MG63 (cell line): ENCODE results near the gene ASS1. TPM values are rescaled to one million over a fixed set of nuclear protein-coding genes. Genes with fewer than 3 reads are reported as not detected.
A peak's percentile ranks its signal among the peaks of the same experiment; 100 is the strongest.
"Not testable (repeated sequence)": the region's sequence is repeated elsewhere in the genome, so short reads cannot be mapped to it uniquely, and the experiment has no call there.

Experiments used
- DNase-seq: peaks from one replicate; pipeline ENCODE4 v3.0.0-alpha.2; 2020
- H3K27me3 ChIP-seq: fragments of 250-450 bp; sonication (Bioruptor Pico); 2 replicates; pipeline ENCODE4 v1.5.1; 2020; ENCODE audit warnings: mild to moderate bottlenecking, moderate library complexity
- H3K36me3 ChIP-seq: fragments of 250-450 bp; sonication (Bioruptor Pico); 2 replicates; pipeline ENCODE4 v1.5.1; 2020; ENCODE audit warnings: mild to moderate bottlenecking, moderate library complexity
- H3K4me3 ChIP-seq: fragments of 250-450 bp; sonication (Bioruptor Pico); 2 replicates; pipeline ENCODE4 v1.5.1; 2020; ENCODE audit warnings: mild to moderate bottlenecking, moderate library complexity
- H3K9me3 ChIP-seq: fragments of 250-450 bp; sonication (Bioruptor Pico); 2 replicates; pipeline ENCODE4 v1.5.1; 2020; ENCODE audit warnings: mild to moderate bottlenecking, moderate library complexity
- total RNA-seq: library from RNA; depleted of rRNA; stranded (reverse); fragments of >200 nt; shearing (Covaris generic); gene quantifications from 2 replicates; pipeline ENCODE4 v1.2.3, GENCODE V29; 2014; ENCODE audit warnings: low replicate concordance; rRNA removed

Gene ASS1
- total RNA-seq: 536 and 752 TPM in 2 replicates

DNA sequence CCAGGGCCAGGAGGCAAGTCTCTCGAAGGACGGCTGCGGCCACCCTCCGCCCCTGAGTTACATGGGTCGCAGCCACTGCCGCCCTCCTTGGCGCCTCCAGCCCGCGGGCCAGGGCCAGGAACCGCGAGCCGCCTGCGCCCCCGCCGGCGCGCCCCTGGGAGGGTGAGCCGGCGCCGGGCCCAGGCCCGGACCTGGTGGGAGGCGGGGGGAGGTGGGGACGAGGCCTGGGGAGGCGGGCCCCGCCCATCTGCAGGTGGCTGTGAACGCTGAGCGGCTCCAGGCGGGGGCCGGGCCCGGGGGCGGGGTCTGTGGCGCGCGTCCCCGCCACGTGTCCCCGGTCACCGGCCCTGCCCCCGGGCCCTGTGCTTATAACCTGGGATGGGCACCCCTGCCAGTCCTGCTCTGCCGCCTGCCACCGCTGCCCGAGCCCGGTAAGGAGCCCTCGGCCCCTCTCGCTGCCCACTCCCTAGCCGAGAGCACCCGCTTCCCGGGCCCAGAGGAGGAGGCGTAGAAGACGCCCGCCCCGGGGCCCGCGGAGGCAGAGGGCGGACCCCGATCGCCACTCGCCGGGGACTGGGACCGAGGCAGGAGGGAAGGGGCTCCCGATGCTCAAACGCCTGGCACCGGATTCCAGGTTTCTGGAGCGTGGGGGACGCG, at the start of gene ASS1:
Gene ASS1, plus strand, starts transcription at position 397 of the 657 bp plus-strand sequence. CDS start 7,268 bp downstream, outside the sequence.
- peaks cover 5% of the 10 kb centered on the region; the same call in 1 of the 2 replicates for H3K9me3 ChIP-seq
- peaks cover 26% of the 10 kb centered on the region for H3K36me3 ChIP-seq
- no peaks in the 10 kb centered on the region for H3K27me3 ChIP-seq
- H3K4me3 ChIP-seq: peak within 1 kb of the TSS; percentile 87
- DNase-seq: peak; percentile 87

DNA sequence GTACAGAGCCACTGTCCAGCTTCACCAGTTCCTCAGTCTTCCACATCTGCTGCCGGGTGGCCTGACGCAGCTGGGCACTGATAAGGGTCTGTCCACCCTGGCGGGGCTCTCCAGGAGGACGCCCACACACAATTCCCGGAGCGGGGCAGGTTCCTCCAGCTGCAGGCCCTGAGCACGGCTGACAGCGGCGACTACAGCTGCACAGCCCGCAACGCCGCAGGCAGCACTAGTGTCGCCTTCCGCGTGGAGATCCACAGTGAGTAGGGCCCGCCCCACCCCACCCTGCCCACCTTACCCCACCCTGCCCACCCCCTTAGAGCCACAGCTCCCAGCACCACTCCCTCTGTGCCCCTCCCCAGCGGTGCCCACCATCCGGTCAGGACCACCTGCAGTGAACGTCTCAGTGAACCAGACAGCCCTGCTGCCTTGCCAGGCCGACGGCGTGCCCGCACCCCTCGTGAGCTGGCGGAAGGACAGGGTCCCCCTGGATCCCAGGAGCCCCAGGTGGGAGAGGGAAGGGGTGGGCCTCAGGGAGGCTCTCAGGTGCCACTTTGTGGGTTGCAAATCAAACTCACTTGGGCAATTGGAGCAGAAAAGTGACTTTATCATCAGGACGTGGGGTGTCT, 48.8 kb upstream of the ASS1 start:
- Histone ChIP-seq H3K27me3 (no peaks in the 10 kb centered on the region), H3K36me3 (no peaks in the 10 kb centered on the region), H3K9me3 (no peaks in the 10 kb centered on the region), H3K4me3 (no peak overlapping the region)
- no peak for DNase-seq

DNA sequence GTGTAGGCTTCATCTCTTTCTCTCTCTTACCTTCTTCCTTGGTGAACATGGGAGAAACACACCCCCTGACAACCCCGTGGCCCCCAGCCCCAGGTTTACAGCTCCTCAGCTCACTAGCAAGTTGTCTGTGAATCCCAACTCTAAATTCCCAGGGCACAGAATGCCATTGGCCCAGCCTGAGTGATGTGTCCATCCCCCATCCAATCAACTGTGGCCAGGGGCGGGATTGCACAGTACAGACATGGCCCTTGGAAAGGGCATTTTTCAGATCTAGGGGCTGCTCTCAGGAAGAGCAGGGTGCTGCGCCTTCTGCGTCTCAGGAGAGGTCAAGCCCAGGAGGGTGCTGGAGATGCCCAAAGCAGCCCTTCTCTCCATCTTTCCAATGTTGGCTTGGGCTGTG, 48.2 kb upstream of the ASS1 start:
- Histone ChIP-seq H3K4me3 (no peak overlapping the region), H3K27me3 (no peaks in the 10 kb centered on the region), H3K9me3 (no peaks in the 10 kb centered on the region), H3K36me3 (no peaks in the 10 kb centered on the region)
- DNase-seq: no peak

DNA sequence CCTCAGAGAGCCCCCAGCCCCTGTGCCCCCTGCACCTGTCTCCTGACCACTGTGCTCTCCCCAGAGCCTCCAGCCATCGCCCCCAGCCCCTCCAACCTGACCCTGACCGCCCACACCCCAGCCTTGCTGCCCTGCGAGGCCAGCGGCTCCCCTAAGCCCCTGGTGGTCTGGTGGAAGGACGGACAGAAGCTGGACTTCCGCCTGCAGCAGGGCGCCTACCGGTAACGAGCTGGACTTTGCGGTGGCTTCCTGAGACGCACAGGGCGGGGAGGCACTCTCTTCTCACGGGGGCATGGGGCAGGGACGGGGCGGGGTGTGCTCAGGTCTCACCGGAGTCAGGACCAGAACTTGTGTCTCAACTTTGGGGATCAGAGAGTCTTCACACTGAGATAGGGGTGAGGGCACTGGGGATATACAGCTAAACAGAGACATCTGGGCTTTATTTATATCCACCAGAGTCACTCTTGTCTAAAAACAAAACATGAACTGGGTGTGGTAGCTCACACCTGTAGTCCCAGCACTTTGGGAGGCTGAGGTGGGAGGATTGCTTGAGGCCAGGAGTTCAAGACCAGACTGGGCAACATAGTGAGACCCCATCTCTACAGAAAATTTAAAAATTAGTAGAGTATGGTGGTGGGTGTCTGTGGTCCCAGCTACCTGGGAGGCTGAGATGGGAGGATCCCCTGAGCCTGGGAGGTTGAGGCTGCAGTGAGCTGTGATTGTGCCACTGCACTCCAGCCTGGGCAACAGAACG, 46.1 kb upstream of the ASS1 start:
- no peak overlapping the region for H3K4me3 ChIP-seq
- no peaks in the 10 kb centered on the region for H3K27me3 ChIP-seq
- DNase-seq: no peak
- H3K9me3 ChIP-seq: no peaks in the 10 kb centered on the region
- no peaks in the 10 kb centered on the region for H3K36me3 ChIP-seq

DNA sequence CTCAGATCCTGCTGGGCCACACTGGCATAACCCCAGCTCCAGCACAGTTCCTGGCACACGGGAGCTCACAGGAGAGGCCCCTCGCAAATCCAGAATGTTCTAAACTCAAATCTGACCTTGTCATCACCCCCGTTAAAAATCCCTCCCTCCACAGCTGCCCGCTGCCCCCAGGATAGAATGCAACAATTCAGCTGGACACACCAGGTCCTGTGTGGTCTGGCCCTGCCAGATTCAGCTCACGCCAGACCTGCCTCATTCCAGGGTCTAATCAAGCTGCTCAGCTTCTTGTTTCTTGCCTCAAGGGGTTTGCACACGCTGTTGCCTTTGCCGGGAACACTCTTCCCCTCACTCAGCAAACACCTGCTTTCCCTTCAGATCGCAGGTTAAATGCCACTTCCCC, 45.0 kb upstream of the ASS1 start:
- H3K4me3 ChIP-seq: no peak overlapping the region
- H3K27me3 ChIP-seq: no peaks in the 10 kb centered on the region
- DNase-seq: no peak
- H3K9me3 ChIP-seq: no peaks in the 10 kb centered on the region
- no peaks in the 10 kb centered on the region for H3K36me3 ChIP-seq

DNA sequence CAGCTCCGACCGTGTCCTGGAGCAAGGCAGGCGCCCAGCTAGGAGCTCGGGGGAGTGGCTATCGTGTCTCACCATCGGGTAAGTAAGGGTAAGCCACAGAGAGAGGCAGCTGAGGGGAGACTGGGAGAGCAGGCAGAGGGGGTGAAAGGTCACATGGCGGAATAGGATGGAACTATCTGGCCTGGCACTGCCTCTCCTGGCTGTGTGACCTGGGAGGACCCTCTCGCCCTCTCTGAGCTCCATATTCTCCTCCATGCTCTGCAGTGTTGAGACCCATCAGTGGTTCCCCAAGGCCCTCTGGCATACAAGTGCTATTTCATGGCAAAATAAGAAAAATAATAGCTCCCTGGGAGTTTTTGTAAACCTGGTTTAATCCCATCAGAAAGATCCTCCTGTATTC, 43.9 kb upstream of the ASS1 start:
- Histone ChIP-seq H3K4me3 (no peak overlapping the region), H3K36me3 (no peaks in the 10 kb centered on the region), H3K27me3 (no peaks in the 10 kb centered on the region), H3K9me3 (no peaks in the 10 kb centered on the region)
- no peak for DNase-seq

DNA sequence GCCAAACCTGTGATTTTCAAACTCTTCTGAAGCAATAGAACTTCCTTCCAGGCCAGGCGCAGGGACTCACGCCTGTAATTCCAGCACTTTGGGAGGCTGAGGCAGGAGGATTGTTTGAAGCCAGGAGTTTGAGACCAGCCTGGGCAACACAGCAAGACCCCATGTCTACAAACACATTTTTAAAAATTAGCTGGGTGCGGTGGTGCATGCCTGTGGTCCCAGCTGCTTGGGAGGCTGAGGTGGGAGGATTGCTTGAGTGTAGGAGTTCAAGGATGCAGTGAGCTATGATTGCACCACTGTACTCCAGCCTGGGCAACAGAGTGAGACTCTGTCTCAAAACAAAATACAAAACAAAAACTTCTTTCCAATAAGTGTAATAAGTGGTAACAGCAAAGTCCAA, 43.0 kb upstream of the ASS1 start:
- not testable (repeated sequence) for H3K27me3 ChIP-seq, H3K9me3 ChIP-seq, DNase-seq, H3K36me3 ChIP-seq, H3K4me3 ChIP-seq

DNA sequence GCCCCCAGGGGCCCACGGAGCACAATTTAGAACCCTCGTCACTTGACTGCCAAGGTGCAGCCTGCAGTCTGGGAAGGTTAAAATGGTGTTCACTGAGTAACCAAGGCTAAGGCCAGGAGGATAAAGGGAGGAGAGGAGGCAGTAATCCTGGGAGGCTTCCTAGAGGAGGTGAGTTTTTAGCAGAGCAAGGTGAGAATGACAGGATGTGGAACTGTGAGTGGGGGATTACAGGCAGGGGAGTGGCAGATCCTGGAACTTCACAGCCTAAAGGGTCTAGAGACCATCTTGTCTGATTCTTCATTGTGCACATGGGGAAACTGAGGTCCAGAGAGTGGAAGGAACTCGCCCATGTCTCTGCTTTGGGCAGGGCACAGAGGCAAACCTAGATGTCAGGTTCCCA, 42.5 kb upstream of the ASS1 start:
- Histone ChIP-seq H3K4me3 (no peak overlapping the region), H3K27me3 (no peaks in the 10 kb centered on the region), H3K36me3 (no peaks in the 10 kb centered on the region), H3K9me3 (no peaks in the 10 kb centered on the region)
- no peak for DNase-seq

DNA sequence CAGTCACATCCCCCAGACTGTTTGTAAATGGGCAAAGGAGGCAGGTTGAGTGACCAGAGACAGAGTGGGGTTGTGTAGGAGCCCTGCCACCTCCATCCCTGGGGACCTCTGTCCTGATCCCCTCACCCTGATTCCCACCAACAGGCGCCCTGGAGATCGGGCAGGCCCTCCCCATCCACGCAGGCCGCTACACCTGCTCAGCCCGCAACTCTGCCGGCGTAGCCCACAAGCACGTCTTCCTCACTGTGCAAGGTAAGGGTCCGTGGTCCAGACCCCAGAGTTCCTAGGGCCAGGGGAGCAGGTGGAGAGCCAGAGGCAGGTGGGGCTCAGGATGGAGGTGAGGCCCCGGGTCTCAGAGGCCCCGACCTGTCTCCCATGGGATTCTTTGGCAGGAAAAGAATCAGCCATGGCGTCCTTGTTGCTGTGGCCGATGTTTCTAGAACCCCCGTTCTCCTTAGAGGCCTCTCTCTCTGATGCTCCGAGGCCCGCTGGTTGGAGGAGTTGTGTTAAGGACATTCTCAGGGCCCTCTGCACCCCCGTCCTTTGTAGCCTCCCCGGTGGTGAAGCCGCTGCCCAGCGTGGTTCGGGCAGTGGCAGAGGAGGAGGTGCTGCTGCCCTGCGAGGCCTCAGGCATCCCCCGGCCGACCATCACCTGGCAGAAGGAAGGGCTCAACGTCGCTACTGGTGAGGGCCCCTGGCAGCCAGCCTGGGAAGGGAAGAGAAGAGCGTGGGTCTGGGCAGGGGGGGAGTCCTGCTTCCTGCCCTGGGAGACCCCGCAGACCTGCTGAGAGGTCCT, 41.9 kb upstream of the ASS1 start:
- Histone ChIP-seq H3K27me3 (no peaks in the 10 kb centered on the region), H3K36me3 (no peaks in the 10 kb centered on the region), H3K4me3 (no peak overlapping the region), H3K9me3 (no peaks in the 10 kb centered on the region)
- DNase-seq: no peak

DNA sequence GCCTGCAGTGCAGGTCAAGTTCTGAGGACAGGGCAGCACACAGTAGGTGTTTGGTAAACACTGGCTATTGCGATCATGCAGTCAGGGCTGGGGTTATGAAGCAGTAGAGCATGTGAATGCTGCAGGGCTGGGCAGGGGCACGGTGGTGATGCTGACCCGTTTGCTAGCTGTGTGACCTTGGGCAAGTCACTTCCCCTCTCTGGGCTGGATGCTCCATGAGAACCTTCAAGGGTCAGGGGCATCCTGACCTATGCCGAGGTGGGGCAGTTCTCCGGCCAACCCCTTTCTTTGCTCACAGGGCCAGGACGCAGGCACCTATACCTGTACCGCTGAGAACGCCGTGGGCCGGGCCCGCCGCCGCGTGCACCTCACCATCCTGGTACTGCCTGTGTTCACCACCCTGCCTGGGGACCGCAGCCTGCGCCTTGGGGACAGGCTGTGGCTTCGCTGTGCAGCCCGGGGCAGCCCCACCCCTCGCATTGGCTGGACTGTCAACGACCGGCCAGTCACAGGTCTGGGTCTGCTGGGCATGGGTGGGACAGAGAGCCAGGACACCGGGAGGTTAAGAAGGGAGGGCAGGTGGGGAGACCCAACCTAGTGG, 39.0 kb upstream of the ASS1 start:
- no peaks in the 10 kb centered on the region for H3K27me3 ChIP-seq
- no peak overlapping the region for H3K4me3 ChIP-seq
- no peaks in the 10 kb centered on the region for H3K36me3 ChIP-seq
- no peaks in the 10 kb centered on the region for H3K9me3 ChIP-seq
- DNase-seq: no peak

DNA sequence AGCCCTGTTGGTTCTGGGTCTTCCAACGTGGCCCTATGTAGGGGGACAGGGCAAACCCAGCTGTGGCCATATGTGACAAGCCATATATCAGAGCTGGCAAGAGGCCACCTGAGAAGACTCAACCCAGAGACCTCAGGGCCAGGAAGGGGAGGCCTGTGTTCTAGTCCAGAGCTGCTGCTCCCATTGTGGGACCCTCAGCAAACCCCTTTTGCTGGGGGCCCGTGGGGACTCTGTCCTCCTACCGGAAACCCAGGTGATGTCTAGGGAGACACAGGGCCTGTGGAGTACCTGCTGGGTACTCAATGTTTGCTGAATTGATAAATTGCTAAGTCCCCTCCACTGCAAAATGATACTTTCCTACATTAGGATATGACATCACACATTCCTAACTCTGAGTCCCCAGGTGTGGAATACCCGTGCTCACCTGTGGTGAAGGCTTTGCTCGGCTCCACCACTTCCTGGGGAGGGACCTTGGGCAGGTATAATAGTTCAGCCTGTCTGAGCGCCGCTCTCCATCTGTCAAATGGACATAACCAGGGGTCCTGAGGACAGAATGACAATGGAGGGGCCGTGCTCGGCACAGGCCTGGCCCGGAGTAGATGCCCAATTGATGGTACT, 38.4 kb upstream of the ASS1 start:
- Histone ChIP-seq H3K4me3 (no peak overlapping the region), H3K9me3 (no peaks in the 10 kb centered on the region), H3K36me3 (no peaks in the 10 kb centered on the region), H3K27me3 (no peaks in the 10 kb centered on the region)
- DNase-seq: no peak

DNA sequence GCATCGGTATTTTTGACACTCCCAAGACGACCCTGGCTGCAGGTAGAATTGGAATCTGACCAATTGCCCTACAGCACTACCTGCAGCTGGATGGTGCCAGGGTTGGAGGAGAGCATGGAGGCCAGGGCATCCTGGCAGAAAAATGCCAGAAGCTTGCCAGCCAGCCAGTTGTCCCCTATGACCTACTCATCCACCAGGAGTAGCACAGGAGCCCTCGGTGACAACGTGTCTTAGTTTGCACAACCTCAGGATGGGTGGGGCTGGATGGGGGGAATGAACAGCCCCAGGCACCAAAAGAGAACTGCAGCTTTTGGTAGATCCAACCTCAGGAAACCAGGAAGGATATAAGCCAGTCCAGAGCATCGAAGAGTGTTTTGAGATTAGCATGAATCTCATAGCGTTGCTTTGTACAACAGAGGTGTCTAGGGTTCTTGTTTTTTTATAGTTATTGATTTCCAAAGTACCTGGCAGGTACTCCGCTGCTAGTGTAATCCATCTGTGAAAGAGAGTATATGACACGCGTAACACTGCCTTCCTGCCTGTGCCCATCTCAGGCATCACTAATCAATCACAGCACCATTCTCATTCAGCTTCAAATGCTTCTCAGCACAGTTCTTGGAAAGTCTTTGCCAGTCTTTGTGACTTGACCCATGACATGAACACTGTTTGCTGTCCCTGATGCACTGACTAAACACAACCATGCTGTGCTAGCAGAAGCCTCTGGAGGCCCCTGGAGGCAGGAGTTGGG, 36.7 kb upstream of the ASS1 start:
- no peak for DNase-seq

DNA sequence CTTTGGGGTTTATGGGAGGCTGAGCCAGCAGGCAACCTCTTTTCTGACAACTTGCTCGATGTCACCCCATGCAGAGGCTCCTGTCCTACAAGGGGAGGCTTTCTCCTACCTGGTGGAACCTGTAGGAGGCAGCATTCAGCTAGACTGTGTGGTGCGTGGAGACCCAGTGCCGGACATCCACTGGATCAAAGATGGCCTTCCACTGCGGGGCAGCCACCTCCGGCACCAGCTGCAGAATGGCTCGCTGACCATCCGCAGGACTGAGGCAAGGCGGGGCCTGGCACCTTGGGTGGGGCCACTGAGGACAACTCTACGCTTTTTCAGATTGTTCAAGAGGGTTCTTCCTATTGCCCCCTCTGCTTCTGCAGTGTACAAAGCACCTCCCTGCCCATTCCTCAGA, 36.1 kb upstream of the ASS1 start:
- Histone ChIP-seq H3K36me3 (no peaks in the 10 kb centered on the region), H3K4me3 (no peak overlapping the region), H3K27me3 (no peaks in the 10 kb centered on the region), H3K9me3 (no peaks in the 10 kb centered on the region)
- no peak for DNase-seq

More for the DNA sequence above, 36.7 kb upstream of the ASS1 start:
- Histone ChIP-seq H3K27me3 (no peaks in the 10 kb centered on the region), H3K36me3 (no peaks in the 10 kb centered on the region), H3K4me3 (no peak overlapping the region), H3K9me3 (no peaks in the 10 kb centered on the region)

DNA sequence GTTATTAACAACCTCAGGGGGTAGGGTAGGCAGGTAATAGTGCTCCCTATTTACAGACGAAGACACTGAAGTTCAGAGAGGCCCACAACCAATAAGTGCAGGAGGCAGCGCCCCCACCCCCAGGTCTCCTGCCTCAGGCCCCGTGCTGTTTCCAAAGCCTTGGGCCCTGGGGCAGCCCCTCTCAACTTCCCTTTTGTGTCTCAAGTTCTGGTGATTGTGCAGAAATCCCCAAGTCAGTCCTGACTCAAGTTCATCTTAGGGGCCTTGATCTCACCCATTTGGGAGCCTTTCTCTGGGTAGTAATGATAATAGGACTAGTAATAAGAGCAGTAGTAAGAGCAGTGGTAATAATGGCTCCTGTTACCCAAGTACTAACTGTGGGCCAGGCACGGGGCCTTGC, 35.5 kb upstream of the ASS1 start:
- DNase-seq: no peak
- Histone ChIP-seq H3K9me3 (no peaks in the 10 kb centered on the region), H3K4me3 (no peak overlapping the region), H3K27me3 (no peaks in the 10 kb centered on the region), H3K36me3 (no peaks in the 10 kb centered on the region)

DNA sequence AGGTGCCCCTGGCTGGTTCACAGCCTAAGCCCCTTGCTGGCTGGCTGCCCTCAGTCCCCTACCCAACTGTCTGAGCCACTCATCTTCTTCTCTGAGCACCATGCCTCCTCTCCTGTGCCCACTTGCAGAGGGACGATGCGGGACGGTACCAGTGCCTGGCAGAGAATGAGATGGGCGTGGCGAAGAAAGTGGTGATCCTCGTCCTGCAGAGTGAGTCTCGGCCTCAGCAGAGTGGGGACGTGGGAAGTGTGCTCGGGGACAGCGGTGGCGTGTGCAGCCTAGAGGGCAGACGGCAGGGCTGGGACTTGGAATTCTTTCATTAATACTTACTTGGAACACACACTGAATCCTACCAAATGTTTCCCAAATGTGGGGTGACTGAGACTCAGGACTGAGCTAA, 34.3 kb upstream of the ASS1 start:
- Histone ChIP-seq H3K9me3 (no peaks in the 10 kb centered on the region), H3K4me3 (no peak overlapping the region), H3K36me3 (no peaks in the 10 kb centered on the region), H3K27me3 (no peaks in the 10 kb centered on the region)
- no peak for DNase-seq

DNA sequence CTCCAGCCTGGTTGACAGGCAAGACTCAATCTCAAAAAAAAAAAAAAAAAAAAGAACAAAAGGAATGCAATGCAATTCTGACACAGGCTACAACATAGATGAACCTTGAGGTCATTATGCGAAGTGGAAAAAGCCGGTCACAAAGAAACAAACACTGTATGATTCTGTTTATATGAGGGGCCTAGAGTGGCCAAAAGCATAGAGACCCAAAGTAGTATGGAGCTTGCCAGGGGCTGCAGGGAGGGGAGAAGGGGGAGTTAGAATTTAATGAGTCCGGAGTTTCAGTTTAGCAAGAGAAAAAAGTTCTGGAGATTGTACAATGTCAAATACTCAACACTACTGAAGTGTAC, 33.2 kb upstream of the ASS1 start:
- no peaks in the 10 kb centered on the region for H3K36me3 ChIP-seq
- DNase-seq: no peak
- no peaks in the 10 kb centered on the region for H3K9me3 ChIP-seq
- no peaks in the 10 kb centered on the region for H3K27me3 ChIP-seq
- H3K4me3 ChIP-seq: no peak overlapping the region
